AG09319 (cell line): Measurements from ENCODE around the gene DDX3X.
A peak's percentile ranks its signal among the peaks of the same experiment; 100 is the strongest.
"Not testable (repeated sequence)": the region's sequence is repeated elsewhere in the genome, so short reads cannot be mapped to it uniquely, and the experiment has no call there.

Source experiments
- DNase-seq: peaks from one replicate; pipeline ENCODE4 v3.0.0-alpha.2; 2010; ENCODE audit warnings: low read depth; ENCODE audit errors: extremely low read depth
- CTCF ChIP-seq: IDR thresholded peaks from 2 replicates; pipeline ENCODE4 v1.5.1; 2011; ENCODE audit warnings: low read depth, mild to moderate bottlenecking, inconsistent platforms, low read length, moderate library complexity

Gene DDX3X

GRCh38 chrX:41333744-41334362 is at the start of gene DDX3X:
Gene DDX3X, plus strand, starts transcription at chrX:41334162. Its CDS starts 91 bp downstream, at chrX:41334253.
- peak; percentile 84 for DNase-seq
- peak; percentile 29 for TF ChIP-seq CTCF

- DNase-seq: not testable (repeated sequence)
These were observed 48.0 kb upstream of the DDX3X start for GRCh38 chrX:41285928-41286327.

GRCh38 chrX:41288641-41289040 is 45.3 kb upstream of the DDX3X start:
- no peak for TF ChIP-seq CTCF
- DNase-seq: no peak

GRCh38 chrX:41289095-41289494 is 44.9 kb upstream of the DDX3X start:
- TF ChIP-seq CTCF: no peak
- no peak for DNase-seq

- no peak for TF ChIP-seq CTCF
- DNase-seq: no peak
These were observed 42.7 kb upstream of the DDX3X start for GRCh38 chrX:41291309-41291708.

GRCh38 chrX:41293269-41293668 is 40.7 kb upstream of the DDX3X start:
- no peak for DNase-seq
- TF ChIP-seq CTCF: no peak; the same call in 1 of the 2 replicates

GRCh38 chrX:41300758-41301437 is 33.1 kb upstream of the DDX3X start:
- no peak for DNase-seq

More at GRCh38 chrX:41300758-41301437, 33.1 kb upstream of the DDX3X start:
- TF ChIP-seq CTCF: no peak
